ENCODE measurements around the gene ANTXR2. TPM values are rescaled to one million over a fixed set of nuclear protein-coding genes. Genes with fewer than 3 reads are reported as not detected.

Gene ANTXR2
- total RNA-seq, result 100 to 1,000 TPM; 136 to 215 (median 183) TPM

DNA sequence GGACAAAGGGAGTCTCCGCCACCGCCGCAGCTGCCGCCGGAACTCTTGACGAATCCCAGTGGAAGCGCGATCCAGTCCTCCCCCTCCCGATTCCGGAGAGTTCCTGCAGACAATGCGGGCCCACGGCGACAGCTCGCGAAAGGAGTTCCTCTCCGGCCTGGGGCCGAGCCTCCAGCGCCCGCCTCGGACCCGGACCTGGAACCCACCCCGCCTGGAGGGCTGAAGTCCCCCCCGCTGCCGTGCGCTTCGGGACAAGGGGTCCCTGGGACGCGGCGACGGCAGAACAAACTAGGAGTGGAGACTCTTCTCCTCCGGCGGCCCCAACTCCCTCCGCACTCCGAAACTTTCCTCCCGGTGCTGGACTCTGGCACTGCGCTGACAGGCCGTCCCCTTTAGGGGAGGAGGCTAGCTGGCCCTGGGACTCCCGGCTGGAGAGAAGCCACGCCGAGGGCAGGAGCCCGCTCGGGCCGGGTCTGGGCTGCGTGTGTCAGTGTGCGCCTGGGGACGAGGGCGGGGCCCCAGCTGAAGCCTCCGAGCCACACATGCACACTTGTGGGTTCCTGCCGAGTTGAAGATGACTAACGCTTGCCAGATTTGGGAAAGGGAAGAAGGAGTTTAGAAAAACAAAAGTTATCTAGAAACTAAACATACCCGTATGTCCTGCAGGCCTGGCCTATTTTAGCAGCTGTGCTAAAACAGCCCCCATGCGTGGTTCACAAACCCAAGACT, at the start of gene ANTXR2:
Gene ANTXR2, minus strand, starts transcription at position 486 of the 729 bp plus-strand sequence. CDS start 669 bp downstream, outside the sequence.
- TF ChIP-seq, protein P1, sequence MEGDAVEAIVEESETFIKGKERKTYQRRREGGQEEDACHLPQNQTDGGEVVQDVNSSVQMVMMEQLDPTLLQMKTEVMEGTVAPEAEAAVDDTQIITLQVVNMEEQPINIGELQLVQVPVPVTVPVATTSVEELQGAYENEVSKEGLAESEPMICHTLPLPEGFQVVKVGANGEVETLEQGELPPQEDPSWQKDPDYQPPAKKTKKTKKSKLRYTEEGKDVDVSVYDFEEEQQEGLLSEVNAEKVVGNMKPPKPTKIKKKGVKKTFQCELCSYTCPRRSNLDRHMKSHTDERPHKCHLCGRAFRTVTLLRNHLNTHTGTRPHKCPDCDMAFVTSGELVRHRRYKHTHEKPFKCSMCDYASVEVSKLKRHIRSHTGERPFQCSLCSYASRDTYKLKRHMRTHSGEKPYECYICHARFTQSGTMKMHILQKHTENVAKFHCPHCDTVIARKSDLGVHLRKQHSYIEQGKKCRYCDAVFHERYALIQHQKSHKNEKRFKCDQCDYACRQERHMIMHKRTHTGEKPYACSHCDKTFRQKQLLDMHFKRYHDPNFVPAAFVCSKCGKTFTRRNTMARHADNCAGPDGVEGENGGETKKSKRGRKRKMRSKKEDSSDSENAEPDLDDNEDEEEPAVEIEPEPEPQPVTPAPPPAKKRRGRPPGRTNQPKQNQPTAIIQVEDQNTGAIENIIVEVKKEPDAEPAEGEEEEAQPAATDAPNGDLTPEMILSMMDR (IDR thresholded peaks at IDR 0.05; ENCODE audit: low read depth), result no peak

- TF ChIP-seq, protein P1 (IDR thresholded peaks at IDR 0.05; ENCODE audit: low read depth), result no peak
These were observed 43.5 kb upstream of the ANTXR2 start for GRCh38 chr4:80116516-80116915.

DNA sequence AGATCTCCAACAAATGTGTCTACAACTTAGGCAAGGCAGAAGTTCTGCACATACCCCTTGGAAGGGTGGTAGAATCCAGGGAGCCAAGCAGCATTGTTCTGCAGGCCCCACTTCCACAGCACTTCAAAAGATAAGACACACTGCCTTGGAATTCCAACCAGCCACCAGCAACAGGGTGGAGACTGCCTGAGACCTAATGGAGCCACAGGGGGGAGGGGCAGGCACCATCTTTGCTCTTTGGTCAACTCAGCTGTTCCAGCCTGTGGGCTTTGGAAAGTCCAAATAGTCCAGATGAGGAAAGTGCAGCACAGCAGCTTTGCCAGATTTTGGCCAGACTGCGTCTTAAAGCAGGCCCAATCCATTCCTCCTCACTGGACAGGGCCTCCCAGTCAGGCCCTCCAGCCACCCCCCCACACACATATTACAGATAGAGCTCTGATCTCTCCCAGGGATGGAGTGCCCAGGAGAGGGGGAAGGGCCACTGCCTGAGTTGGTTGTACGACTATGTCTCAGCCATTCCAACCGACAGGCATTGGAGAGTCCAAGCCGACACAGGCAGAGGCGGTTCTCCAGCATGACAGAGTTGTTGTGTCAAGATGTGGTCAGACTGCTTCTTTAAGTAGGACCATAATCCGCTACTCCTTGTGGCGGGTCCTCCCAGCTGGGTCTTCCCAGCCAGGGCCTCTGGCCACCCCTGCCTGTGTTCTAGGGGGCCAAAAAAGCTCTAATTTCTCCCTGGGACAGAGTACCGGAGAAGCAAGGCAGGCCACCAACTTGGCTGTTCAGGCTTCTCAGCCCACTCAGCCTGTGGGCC, 42.5 kb upstream of the ANTXR2 start:
- TF ChIP-seq, protein P1 (IDR thresholded peaks at IDR 0.05; ENCODE audit: low read depth), result no peak

DNA sequence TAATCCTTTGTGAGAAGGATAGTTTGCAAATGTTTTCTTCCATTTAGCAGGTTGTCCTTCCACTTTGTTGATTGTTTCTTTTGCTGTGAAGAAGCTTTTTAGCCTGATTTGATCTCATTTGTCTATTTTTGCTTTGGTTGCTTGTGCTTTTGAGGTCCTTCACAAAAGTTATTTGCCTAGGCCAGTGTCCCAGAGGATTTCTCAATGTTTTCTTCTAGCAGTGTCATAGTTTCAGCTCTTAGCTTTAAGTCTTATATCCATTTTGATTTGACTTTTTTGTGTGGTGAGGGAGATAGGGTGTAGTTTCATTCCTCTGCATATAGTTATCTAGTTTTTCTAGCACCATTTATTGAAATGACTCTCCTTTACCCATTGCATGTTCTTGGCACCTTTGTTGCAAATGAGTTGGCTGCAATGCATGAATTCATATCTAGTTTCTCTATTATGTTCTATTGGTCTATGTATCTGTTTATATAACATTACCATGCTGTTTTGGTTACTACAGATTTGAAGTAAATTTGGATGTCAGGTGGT, 41.8 kb upstream of the ANTXR2 start:
- TF ChIP-seq, protein P1 (IDR thresholded peaks at IDR 0.05; ENCODE audit: low read depth), result no peak

DNA sequence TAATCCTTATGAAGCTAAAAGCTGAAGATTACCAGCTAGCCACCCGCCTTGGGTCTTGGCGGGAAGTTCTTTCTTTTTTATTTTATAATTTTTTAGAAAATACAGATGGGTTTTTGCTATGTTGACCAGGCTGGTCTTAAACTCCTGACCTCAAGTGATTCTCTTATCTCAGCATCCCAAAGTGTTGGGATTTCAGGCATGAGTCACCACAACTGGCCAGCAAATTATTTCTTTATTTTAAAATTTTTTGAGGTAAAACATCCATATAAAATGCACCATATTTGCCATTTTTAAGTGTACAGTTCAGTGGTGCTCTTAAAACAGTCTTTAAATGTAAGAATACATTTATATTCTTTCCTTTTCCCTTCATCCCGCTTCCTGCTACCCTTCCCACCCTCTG, 40.6 kb upstream of the ANTXR2 start:
- TF ChIP-seq, protein P1 (IDR thresholded peaks at IDR 0.05; ENCODE audit: low read depth), result no peak

DNA sequence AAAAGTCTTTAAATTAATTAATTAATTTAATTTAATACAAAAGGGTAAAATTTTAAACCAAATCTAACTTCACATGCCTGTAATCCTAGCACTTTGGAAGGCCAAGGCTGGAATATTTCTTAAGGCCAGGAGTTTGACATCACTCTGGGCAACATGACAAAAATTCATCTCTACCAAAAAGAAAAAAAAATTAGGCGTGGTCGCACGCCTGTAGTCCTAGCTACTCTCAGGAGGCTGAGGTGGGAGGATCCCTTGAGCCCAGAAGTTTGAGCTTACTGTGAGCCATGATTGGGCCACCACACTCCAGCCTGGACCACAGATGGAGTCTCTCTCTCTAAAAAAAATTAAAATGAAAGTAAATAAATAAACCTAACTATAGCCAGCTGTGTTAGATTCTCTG, 39.2 kb upstream of the ANTXR2 start:
- TF ChIP-seq, protein P1 (IDR thresholded peaks at IDR 0.05; ENCODE audit: low read depth), result no peak

- TF ChIP-seq, protein P1 (IDR thresholded peaks at IDR 0.05; ENCODE audit: low read depth), result no peak
These were observed 38.2 kb upstream of the ANTXR2 start for GRCh38 chr4:80111276-80111675.

Data from subcutaneous adipose tissue (tissue), 4 donors.